Kidney glomerular epithelial cell (primary cell): ENCODE results near the gene POU2F1.

Experiments used
- DNase-seq: peaks from one replicate; lab custom pipeline; 2025; lab: John Stamatoyannopoulos, UW

POU2F1 gene

DNA sequence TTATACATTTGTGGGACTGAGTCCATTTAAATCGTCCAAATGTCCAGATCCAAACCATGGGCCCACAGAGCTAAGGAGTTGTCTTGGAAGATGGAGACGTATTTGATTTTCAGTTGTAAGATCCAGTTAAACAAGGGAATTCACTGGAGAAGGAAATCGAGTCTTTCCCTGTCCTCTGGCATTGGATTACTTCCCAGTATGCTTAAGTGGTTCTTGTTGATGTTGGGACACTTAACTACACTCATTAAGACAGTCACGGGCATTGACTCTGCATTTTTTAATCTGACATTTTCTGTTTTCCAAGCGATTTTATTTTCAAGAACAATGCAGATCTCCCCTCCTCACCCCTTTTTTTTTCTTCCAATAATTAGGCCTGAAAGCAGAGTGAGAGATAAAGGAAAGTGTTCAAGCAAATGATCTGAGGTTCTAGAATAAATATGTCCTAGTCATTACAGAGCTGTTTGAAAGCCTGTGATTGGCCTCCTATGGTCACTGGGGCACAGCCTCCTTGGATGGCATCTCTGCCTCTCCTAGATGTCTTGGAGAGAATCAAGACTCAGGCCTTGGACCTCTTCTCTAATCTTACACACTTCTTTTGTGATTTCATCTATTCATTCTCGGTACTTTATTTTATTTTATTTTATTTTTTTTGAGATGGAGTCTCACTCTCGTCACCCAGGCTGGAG, 248.7 kb downstream of the POU2F1 start:
- no peak for DNase-seq

DNA sequence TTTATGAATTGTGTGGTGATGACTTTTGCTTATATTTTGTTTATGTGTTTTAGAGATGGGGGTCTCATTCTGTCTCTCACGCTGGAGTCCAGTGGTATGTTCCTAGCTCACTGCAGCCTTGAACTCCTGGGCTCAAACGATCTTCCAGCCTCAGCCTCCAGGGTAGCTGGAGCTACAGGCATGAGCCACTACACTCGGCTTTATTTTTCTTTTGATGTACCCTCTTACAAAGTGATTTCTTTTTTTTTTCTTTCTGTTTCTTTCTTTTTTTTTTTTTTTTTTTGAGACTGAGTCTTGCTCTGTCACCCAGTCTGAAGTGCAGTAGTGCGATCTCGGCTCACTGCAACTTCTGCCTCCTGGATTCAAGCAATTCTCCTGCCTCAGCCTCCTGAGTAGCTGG, 250.9 kb downstream of the POU2F1 start:
- no peak for DNase-seq

DNA sequence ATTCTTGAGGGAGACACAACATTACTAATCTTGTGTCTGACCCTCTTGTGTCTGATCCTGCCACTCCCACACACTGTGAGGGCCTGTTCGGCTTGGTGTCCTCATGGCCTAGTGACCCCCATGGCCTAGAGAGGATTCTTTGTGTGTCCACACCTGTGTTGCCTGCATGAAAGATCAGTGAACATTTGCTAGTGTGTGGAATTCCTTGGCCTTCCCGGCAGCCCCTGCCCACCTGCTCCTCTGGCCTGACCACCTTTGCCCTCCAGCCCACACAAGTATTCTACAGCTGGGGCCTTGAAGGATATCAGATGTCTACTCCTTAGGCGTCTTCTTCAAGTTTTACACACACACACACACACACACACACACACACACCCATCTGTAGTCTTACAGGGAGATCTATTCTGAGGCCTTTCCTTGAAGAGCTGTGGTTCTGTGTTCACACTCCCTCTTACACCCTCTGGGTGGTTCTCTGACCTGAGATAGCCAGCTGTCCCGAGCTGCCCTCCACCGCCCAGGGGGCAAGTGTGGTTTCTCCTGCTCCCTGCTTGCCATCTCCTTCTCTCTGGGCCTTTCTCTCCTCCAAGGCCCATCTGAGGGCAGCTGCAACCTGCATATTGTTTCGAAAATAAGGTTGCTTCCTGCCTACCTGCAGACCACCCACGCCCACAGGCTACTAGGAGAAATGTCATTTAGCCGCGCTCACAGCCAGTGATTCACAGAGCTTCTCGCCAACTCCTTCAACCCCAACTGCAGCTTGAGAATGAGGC, 252.3 kb downstream of the POU2F1 start:
- no peak for DNase-seq

DNA sequence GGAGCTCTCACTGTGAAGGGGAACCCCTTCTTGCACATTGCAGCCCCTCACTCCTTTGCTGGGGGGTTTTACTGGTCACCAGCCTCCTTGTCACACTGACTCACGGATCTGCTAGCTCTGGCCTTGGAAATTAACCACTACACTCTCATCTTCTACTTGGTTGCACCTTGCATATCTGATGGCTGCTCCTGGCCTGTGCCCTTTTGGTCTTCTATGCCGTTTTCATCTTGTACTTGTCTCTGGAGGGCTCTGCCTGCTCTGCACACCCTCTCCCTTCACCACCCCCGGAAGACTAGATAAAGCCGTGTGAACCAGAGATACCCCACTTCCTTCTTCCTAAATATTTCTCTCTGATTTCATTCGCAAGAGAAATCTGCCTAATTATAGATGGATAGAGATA, 253.1 kb downstream of the POU2F1 start:
- no peak for DNase-seq

DNA sequence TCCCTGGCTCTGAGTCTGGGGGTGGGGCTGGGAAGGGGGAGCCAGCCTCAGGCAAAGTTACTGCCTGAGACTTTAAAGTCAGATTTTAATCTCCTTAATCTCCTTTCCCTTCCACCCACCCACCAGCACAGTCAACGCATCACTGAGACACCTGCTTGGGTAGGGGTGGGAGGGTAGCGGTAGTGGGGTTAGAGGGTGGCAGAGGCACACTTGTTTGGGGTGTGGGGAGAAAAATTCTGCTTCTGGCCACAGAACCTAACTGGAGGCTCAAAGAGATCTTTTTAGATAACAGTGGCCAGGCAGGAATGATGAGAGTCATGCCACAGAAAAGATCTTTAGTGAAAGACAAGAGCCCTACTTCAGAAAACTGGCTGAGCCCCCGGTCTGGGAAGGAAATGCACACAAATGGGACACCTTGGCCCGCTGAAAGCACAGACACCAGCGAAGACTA, 253.5 kb downstream of the POU2F1 start:
- DNase-seq = no peak

DNA sequence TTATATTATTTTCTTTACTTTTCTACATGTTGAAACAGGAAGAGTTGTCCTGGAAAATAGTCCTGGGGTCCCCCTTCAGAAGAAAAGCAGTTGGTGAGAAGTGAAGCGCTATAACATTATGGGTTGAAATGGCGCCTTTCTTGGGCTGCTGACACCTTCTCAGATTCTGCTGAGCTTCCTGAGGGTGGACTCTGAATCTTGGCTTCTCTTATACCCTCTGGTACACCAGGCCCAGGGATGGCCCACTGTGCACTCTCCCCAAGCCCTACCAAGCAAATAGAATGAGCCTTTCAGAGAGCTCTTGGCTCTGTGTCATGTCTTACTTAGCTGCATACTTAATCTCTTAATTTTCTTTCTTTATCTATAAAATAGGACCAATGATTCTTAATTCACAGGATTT, 255.4 kb downstream of the POU2F1 start:
- no peak for DNase-seq
